ENCODE results near the gene RERG.

DNA sequence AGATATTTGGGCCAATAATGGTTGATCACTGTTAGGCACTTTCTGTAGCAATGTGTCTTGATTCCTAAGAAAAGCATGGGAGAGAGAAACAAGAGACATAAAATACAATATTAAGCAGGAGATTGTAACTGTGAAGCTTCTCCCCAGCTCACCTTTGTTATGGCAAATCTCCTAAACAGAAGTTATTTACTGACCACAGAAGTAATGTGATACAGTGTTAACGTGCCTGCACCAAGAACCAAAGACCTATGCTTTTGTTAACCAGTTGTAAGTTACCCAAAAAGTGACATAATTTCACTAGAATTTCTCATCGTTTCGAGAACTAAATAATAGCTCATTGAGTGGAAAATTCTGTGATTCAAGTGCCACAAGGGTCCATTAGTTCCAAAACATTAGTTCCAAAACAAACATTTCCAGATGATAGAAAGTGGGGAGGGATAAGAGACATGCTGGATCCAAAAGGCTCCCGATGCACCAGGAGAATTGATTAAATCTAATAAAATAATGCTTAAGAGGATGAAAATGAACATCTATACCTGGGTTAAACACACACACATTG, 14.3 kb downstream of the RERG start:
- TF ChIP-seq CTCF (IDR thresholded peaks at IDR 0.05) (no peak), EP300 (IDR thresholded peaks at IDR 0.05) (no peak), POLR2A (IDR thresholded peaks at IDR 0.05) (no peak), POLR2AphosphoS5 (IDR thresholded peaks at IDR 0.05) (no peak)

Data from upper lobe of left lung (tissue), 4 donors.